Fibroblast of lung (primary cell): ENCODE measurements around the gene PSKH1. TPM values are rescaled to one million over a fixed set of nuclear protein-coding genes. Genes with fewer than 3 reads are reported as not detected.

Experiments used
- DNase-seq, 2 donors: peaks; one replicate each; pipeline versions ENCODE4 v3.0.0 to v3.0.0-alpha.2; 2010; ENCODE audit warnings: low read depth in 2 of 2
- H2AFZ ChIP-seq: 2 replicates; pipeline ENCODE4 v1.5.1; 2012; ENCODE audit warnings: low read length, control low read depth, inconsistent platforms
- H3K27ac ChIP-seq: 2 replicates; pipeline ENCODE4 v1.5.1; 2011; ENCODE audit warnings: low read length, control low read depth; ENCODE audit not compliant: insufficient read depth
- H3K27me3 ChIP-seq: 2 replicates; pipeline ENCODE4 v1.5.1; 2011; ENCODE audit warnings: mild to moderate bottlenecking, low read length; ENCODE audit not compliant: control insufficient read depth, insufficient read depth
- H3K36me3 ChIP-seq: 2 replicates; pipeline ENCODE4 v1.5.1; 2011; ENCODE audit warnings: low read length; ENCODE audit not compliant: control insufficient read depth, insufficient read depth
- H3K4me1 ChIP-seq: 2 replicates; pipeline ENCODE4 v1.5.1; 2011; ENCODE audit warnings: low read length; ENCODE audit not compliant: control insufficient read depth, insufficient read depth; ENCODE audit errors: extremely low read depth
- H3K4me2 ChIP-seq: 2 replicates; pipeline ENCODE4 v1.5.1; 2011; ENCODE audit warnings: low read length, control low read depth; ENCODE audit not compliant: insufficient read depth; ENCODE audit errors: extremely low read depth
- H3K4me3 ChIP-seq, 4 experiments: fragments of 200-600 bp in 1 of 4; sonication (generic) in 1 of 4; replicated peaks in 1 of 4; 2 replicates each; pipeline ENCODE4 v1.5.1; 2011 to 2016; ENCODE audit warnings: low read length in 4 of 4, low read depth in 3 of 4, mild to moderate bottlenecking in 3 of 4, control low read depth in 2 of 4, inconsistent platforms in 1 of 4, mixed read lengths in 1 of 4; ENCODE audit not compliant: insufficient read depth in 1 of 4; ENCODE audit errors: control extremely low read depth in 1 of 4
- H3K79me2 ChIP-seq: 2 replicates; pipeline ENCODE4 v1.5.1; 2012; ENCODE audit warnings: mild to moderate bottlenecking, low read length, inconsistent platforms; ENCODE audit not compliant: control insufficient read depth, insufficient read depth
- H3K9ac ChIP-seq: 2 replicates; pipeline ENCODE4 v1.5.1; 2011; ENCODE audit warnings: mild to moderate bottlenecking, low read length, control low read depth; ENCODE audit not compliant: insufficient read depth
- H3K9me3 ChIP-seq: 2 replicates; pipeline ENCODE4 v1.5.1; 2012; ENCODE audit warnings: low read depth, low read length; ENCODE audit not compliant: control insufficient read depth, insufficient read depth
- H4K20me1 ChIP-seq: 2 replicates; pipeline ENCODE4 v1.5.1; 2011; ENCODE audit warnings: low read length; ENCODE audit not compliant: control insufficient read depth, insufficient read depth; ENCODE audit errors: extremely low read depth
- CTCF ChIP-seq, 2 donors: IDR thresholded peaks in 1 of 2; conservative IDR thresholded peaks in 1 of 2; 1 replicate in 1 of 2; 2 replicates in 1 of 2; pipeline ENCODE4 v1.5.1; 2011 to 2012; ENCODE audit warnings: low read length in 2 of 2, control low read depth in 1 of 2, inconsistent platforms in 1 of 2, low read depth in 1 of 2, mild to moderate bottlenecking in 1 of 2
- EZH2 ChIP-seq: IDR thresholded peaks from 2 replicates; pipeline ENCODE4 v1.5.1; 2012; ENCODE audit warnings: low read length, control low read depth, mild to moderate bottlenecking; ENCODE audit errors: missing control alignments
- polyA plus RNA-seq, 2 donors: library from polyadenylated mRNA; depleted of rRNA in 1 of 2; stranded (reverse) in 1 of 2; unstranded in 1 of 2; fragments of >200 nt; gene quantifications; 2 replicates each; pipeline ENCODE4 v1.2.1, GENCODE V29; 2011 to 2012; ENCODE audit warnings: missing spikeins in 1 of 2
- total RNA-seq: library from RNA; depleted of rRNA; stranded (reverse); fragments of >200 nt; gene quantifications from 2 replicates; pipeline ENCODE4 v1.2.1, GENCODE V29; 2014

The PSKH1 gene
- total and polyA plus RNA-seq, 2 donors (not counting 1 experiment from before 2014, with no cell fraction given), result 13.4 to 15.4 TPM

GRCh38 chr16:67878232-67878631 lies 14.8 kb upstream of the PSKH1 start:
- H3K4me2 ChIP-seq, result no peak overlapping the region
- no peak overlapping the region for H3K27ac ChIP-seq
- H3K27me3 ChIP-seq, result no peaks in the 10 kb centered on the region
- H3K36me3 ChIP-seq, result peaks cover 59% of the 10 kb centered on the region
- no peaks in the 10 kb centered on the region for H4K20me1 ChIP-seq
- TF ChIP-seq EZH2 (no peak), CTCF (conservative IDR thresholded peaks at IDR 0.05 in 1 of 2, IDR thresholded peaks at IDR 0.05 in 1 of 2; ENCODE audit: low read depth in 1 of 2, low read length in 2 of 2) (no peak)
- no peak overlapping the region for H2AFZ ChIP-seq
- H3K9ac ChIP-seq, result no peak overlapping the region
- no peak for DNase-seq
- H3K4me1 ChIP-seq, result no peaks in the 10 kb centered on the region
- peaks cover 37% of the 10 kb centered on the region for H3K79me2 ChIP-seq
- no peak overlapping the region for H3K4me3 ChIP-seq
- H3K9me3 ChIP-seq, result no peaks in the 10 kb centered on the region

- Histone ChIP-seq H3K9ac (no peak overlapping the region), H3K27me3 (no peaks in the 10 kb centered on the region), H2AFZ (no peak overlapping the region), H3K4me2 (no peak overlapping the region), H4K20me1 (peaks cover under 1% of the 10 kb centered on the region), H3K27ac (no peak overlapping the region), H3K9me3 (no peaks in the 10 kb centered on the region), H3K4me1 (no peaks in the 10 kb centered on the region), H3K4me3 (no peak overlapping the region), H3K79me2 (peaks cover 31% of the 10 kb centered on the region), H3K36me3 (peaks cover 60% of the 10 kb centered on the region)
- TF ChIP-seq CTCF (conservative IDR thresholded peaks at IDR 0.05 in 1 of 2, IDR thresholded peaks at IDR 0.05 in 1 of 2; ENCODE audit: low read depth in 1 of 2, low read length in 2 of 2) (no peak), EZH2 (no peak)
- DNase-seq, result no peak
These were observed 14.2 kb upstream of the PSKH1 start for GRCh38 chr16:67878846-67879245.

GRCh38 chr16:67879462-67879861 lies 13.6 kb upstream of the PSKH1 start:
- H3K9ac ChIP-seq, result no peak overlapping the region
- H3K27ac ChIP-seq, result no peak overlapping the region
- no peak overlapping the region for H3K4me2 ChIP-seq
- H3K4me3 ChIP-seq, result no peak overlapping the region
- H3K4me1 ChIP-seq, result peaks cover 1% of the 10 kb centered on the region
- H3K9me3 ChIP-seq, result no peaks in the 10 kb centered on the region
- no peak for TF ChIP-seq EZH2
- DNase-seq, result no peak
- no peak overlapping the region for H2AFZ ChIP-seq
- peaks cover 64% of the 10 kb centered on the region for H3K36me3 ChIP-seq
- peaks cover 25% of the 10 kb centered on the region for H3K79me2 ChIP-seq
- no peaks in the 10 kb centered on the region for H3K27me3 ChIP-seq
- peaks cover 4% of the 10 kb centered on the region for H4K20me1 ChIP-seq
